Measurements from ENCODE around the gene HTR3B. TPM values are rescaled to one million over a fixed set of nuclear protein-coding genes. Genes with fewer than 3 reads are reported as not detected.

Gene HTR3B
- total RNA-seq, 1 experiment from 2014 or later, result not detected

DNA sequence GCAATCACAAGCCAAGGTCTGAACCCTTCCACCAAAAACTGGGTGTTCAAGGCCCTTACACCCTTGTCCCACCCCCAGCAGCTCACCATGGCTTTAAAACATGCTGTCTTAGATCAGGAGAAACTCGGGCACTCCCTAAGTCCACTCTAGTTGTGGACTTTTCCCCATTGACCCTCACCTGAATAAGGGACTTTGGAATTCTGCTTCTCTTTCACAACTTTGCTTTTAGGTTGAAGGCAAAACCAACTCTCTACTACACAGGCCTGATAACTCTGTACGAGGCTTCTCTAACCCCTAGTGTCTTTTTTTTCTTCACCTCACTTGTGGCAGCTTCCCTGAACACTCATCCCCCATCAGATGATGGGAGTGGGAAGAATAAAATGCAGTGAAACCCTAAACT is 85.3 kb downstream of the HTR3B start:
- DNase-seq (ENCODE audit: low read depth), result no peak

DNA sequence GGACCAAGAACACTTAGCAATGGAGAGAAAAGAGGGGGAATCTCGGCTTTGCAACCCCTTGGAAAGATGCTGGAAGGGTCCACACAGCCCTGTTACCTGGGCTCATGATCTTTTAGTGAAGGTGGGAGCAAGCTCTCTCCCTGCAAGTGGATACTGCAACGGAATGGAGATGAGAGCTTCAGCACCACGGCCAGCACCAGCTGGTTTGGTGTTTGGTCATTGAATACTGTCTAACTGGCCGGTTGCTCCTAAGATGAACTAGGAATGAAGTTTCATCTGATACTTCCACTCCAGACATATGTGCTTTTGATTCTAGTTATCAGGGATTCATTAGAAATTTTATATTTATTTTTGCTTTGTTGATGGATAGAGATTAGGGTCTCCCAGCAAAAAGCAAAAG is 86.6 kb downstream of the HTR3B start:
- peak; percentile 38 for DNase-seq (ENCODE audit: low read depth)

DNA sequence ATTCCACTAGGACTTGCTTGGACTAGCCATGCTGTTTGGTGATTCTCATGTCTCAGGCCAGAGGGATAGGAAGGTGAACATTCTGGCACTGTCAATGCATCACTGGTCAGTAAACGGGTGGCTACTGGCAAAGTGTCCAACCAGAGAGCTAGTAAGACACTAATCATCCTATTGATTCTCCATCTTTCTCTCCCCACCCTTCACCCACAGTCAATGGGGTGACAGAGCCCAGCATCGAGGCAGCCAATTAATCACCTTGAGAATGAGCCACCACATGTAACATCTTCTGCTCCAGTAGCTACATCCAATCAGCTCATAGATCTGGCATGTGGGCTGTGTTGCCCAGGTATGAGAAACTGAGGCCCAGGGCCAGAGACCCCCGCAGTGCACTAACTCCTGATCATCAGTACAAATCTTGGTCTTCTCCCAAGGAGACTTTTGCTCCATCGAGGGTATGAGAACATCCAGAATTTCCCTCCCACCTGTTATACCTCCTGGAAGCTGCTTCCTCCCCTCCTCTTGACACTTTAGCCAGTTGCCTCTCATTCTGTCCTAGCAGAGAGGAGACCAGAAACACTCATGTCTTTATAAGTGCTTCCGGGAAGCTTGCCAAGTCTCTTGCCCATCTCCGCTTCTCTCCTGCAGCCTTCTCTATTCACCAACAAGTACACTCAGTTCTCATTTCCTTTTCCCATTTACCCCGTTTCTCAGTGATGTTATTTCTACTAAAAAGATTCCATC is 87.3 kb downstream of the HTR3B start:
- DNase-seq (ENCODE audit: low read depth), result peak; percentile 28

DNA sequence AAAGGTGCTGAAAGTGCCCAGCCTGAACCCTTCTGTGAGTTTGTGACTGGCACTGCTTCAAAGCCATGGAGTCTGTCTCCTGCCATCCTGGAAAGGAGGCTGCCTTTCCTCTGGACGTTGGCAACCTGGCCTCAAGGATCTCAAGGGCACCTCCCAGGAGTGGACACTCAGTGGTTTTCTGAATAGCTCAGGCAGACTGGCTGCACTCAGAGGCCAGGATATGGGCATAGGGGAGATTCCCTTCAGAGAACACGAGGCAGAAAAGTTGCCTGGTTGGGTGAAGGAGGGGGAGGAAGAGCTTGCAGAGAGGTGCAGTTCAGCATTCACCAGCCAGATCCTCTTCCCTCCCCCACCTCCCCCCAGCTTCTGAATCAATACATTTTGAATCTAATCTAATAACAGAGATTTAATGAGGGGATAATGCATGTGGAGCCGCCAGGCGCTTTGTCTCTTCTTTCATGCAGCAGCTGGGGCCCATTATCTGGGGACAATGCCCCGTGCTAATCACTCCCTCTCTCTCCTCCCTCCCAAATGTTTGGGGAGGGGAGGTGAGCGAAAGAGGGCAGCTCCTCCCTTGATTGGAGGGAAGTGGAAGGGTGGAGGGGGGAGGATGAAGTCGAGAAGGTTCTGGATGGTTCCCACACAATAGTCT is 88.0 kb downstream of the HTR3B start:
- DNase-seq (ENCODE audit: low read depth), result no peak

DNA sequence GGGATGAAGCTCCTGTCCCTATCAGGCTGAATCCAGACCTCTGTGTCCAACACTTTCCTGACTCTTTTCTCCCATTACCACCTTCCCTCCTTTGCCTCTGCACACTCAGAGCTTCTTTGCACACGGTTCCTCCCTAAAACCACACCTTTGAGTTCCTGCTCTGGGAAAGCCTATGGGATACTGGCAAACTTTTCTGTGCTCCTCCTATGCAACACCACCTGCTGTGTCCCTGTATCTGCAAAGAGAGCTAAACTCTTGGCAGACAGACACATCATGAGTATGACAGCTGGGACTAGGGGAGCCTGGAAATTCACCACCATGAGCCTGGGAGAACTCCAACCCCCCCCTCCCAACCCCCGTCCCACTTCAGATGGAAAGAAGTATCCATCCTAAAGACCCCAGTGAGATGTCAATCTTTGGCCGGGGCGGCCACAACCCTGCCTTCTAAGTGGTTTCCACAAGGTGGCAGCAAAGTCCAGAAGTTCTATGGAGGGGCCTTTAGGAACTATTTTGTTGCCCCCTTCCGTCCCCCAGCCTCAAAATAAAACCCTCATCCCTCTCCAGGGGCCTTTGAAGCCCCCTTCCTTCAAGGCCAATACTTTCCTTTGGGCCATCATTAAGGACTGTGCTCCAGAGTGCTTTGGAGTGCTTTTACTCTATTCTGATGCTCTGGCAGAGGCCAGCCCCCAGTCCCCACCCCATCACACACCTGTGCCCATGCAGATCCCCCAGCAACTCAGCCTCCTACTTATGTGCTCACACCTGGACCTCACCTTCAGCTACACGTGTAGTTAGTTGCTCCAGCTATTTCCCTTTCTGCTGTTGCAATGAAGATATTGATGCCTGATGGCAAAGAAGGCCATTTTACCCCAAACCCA is 89.7 kb downstream of the HTR3B start:
- no peak for DNase-seq (ENCODE audit: low read depth)

Other genes with a start within 250 kb of the HTR3B start
- 0.12 TPM in 1 of 2 replicates, not detected in the other for gene TMPRSS5, start 198.5 kb upstream of the HTR3B start, total RNA-seq (2014; rRNA removed; shearing (Covaris generic))
- 39.4 and 46.1 TPM in 2 replicates for gene ZW10, start 131.1 kb upstream of the HTR3B start, total RNA-seq (2014; rRNA removed; shearing (Covaris generic))
- not detected in 2 replicates for gene CLDN25, start 125.0 kb upstream of the HTR3B start, total RNA-seq (2014; rRNA removed; shearing (Covaris generic))
- gene USP28, start 29.2 kb upstream of the HTR3B start, total RNA-seq (2014; rRNA removed; shearing (Covaris generic)), result 44.0 and 51.2 TPM in 2 replicates
- not detected in 2 replicates for gene HTR3A, start 70.3 kb downstream of the HTR3B start, total RNA-seq (2014; rRNA removed; shearing (Covaris generic))
- not detected in 2 replicates for gene ZBTB16, start 154.9 kb downstream of the HTR3B start, total RNA-seq (2014; rRNA removed; shearing (Covaris generic))

Measured in RPMI7951 (cell line).